HepG2 (cell line): ENCODE measurements around the gene UAP1L1. TPM values are rescaled to one million over a fixed set of nuclear protein-coding genes. Genes with fewer than 3 reads are reported as not detected.

ENCODE experiments used
- ATAC-seq: fragments of 200-7000 bp; cut with Tn5 transposase; 3 replicates; pipeline ENCODE4 v1.9.1; 2020; ENCODE audit warnings: mild to moderate bottlenecking, moderate library complexity
- BruUV-seq: library from RNA; stranded (reverse); fragments of 400-500 nt; replicated peaks from 2 replicates; lab custom pipeline; 2021; lab: Mats Ljungman, UMichigan
- CTCF ChIA-PET: fragments of 300-600 bp; formaldehyde crosslinking; extraction: SDS; loops from one replicate; lab custom pipeline; 2021; ENCODE audit warnings: low total read pairs, inconsistent platforms, low intra/inter-chr PET ratio; lab: Yijun Ruan, JAX
- POLR2A ChIA-PET: fragments of 350-600 bp; sonication (Branson Sonifier 250); formaldehyde crosslinking; loops from one replicate; lab custom pipeline; 2020; ENCODE audit warnings: antibody characterized with exemption, inconsistent platforms; lab: Yijun Ruan, JAX
- DNase-seq: peaks from one replicate; pipeline ENCODE4 v3.0.0-alpha.2; 2015; ENCODE audit warnings: low spot score
- FAIRE-seq: peaks from 3 replicates; lab custom pipeline; 2011; peaks lifted over from hg19 to GRCh38; lab: Jason Lieb, UNC
- H2AFZ ChIP-seq: one replicate; pipeline ENCODE4 v1.6.1; 2011; ENCODE audit warnings: low read length, inconsistent platforms
- H3K27ac ChIP-seq: fragments of 300-600 bp; 3 replicates; pipeline ENCODE4 v1.8.0; 2011; ENCODE audit warnings: mixed run types, mild to moderate bottlenecking, mixed read lengths, low read length, inconsistent platforms; ENCODE audit not compliant: insufficient read depth; ENCODE audit errors: extremely low read length
- H3K27me3 ChIP-seq, 2 experiments: fragments of 200-600 bp in 1 of 2; 2 replicates in 1 of 2; 3 replicates in 1 of 2; pipeline versions ENCODE4 v1.6.0 to v1.8.0; 2011; ENCODE audit warnings: low read length in 2 of 2, mild to moderate bottlenecking in 2 of 2, moderate library complexity in 2 of 2, inconsistent platforms in 1 of 2; ENCODE audit not compliant: insufficient read depth in 2 of 2, control insufficient read depth in 1 of 2
- H3K36me3 ChIP-seq, 2 experiments: fragments of 200-600 bp in 1 of 2; replicated peaks in 1 of 2; 2 replicates in 1 of 2; 3 replicates in 1 of 2; pipeline versions ENCODE4 v1.5.1 to v1.8.0; 2011; ENCODE audit warnings: low read length in 2 of 2, inconsistent platforms in 1 of 2; ENCODE audit not compliant: insufficient read depth in 2 of 2, control insufficient read depth in 1 of 2
- H3K4me1 ChIP-seq: 2 replicates; pipeline ENCODE4 v1.5.1; 2012; ENCODE audit warnings: low read length, inconsistent platforms; ENCODE audit not compliant: insufficient read depth
- H3K4me2 ChIP-seq: 2 replicates; pipeline ENCODE4 v1.6.0; 2011; ENCODE audit warnings: low read depth, low read length, inconsistent platforms
- H3K4me3 ChIP-seq, 3 experiments: fragments of 200-600 bp in 1 of 3; sonication (generic), shearing (Covaris generic) in 1 of 3; replicated peaks in 1 of 3; 2 replicates each; pipeline ENCODE4 v1.5.1; 2011 to 2016; ENCODE audit warnings: low read length in 3 of 3, inconsistent platforms in 2 of 3, low read depth in 2 of 3, mild to moderate bottlenecking in 2 of 3, control low read depth in 1 of 3, mixed read lengths in 1 of 3; ENCODE audit not compliant: insufficient read depth in 1 of 3
- H3K79me2 ChIP-seq: one replicate; pipeline ENCODE4 v1.6.1; 2011; ENCODE audit warnings: low read length, inconsistent platforms; ENCODE audit not compliant: insufficient read depth
- H3K9ac ChIP-seq: 2 replicates; pipeline ENCODE4 v1.6.0; 2011; ENCODE audit warnings: mild to moderate bottlenecking, low read depth, low read length, inconsistent platforms; ENCODE audit not compliant: insufficient read depth
- H3K9me3 ChIP-seq: 2 replicates; pipeline ENCODE4 v1.5.1; 2012; ENCODE audit warnings: mild to moderate bottlenecking, low read length
- H4K20me1 ChIP-seq: 2 replicates; pipeline ENCODE4 v1.6.0; 2011; ENCODE audit warnings: inconsistent platforms, mild to moderate bottlenecking, low read length, moderate library complexity; ENCODE audit not compliant: insufficient read depth
- EP300 ChIP-seq, 3 experiments: sonication (generic) in 1 of 3; formaldehyde crosslinking in 1 of 3; IDR thresholded peaks; 2 replicates each; pipeline versions ENCODE4 v1.5.1 to v1.6.1; 2011 to 2020; ENCODE audit warnings: low read depth in 2 of 3, low read length in 2 of 3, borderline replicate concordance in 1 of 3, improper control_type of control experiment in 1 of 3, mild to moderate bottlenecking in 1 of 3, missing genetic modification reagents in 1 of 3, moderate library complexity in 1 of 3
- HMG20B ChIP-seq: conservative IDR thresholded peaks from 2 replicates; pipeline ENCODE4 v1.6.1; 2016; ENCODE audit warnings: missing genetic modification reagents, missing compliant biosample characterization
- NR2C2 ChIP-seq: sonication (generic); formaldehyde crosslinking; IDR thresholded peaks from 2 replicates; pipeline ENCODE4 v1.4.0; 2020; ENCODE audit warnings: missing genetic modification reagents, mild to moderate bottlenecking, moderate library complexity, borderline replicate concordance
- TBX2 ChIP-seq: sonication (generic); formaldehyde crosslinking; IDR thresholded peaks from 2 replicates; pipeline ENCODE4 v1.5.0; 2020; ENCODE audit warnings: missing genetic modification reagents, mild to moderate bottlenecking, borderline replicate concordance
- ZBTB20 ChIP-seq: sonication (generic); formaldehyde crosslinking; IDR thresholded peaks from 2 replicates; pipeline ENCODE4 v1.8.1; 2023; ENCODE audit warnings: missing genetic modification reagents, low read depth, mild to moderate bottlenecking, borderline replicate concordance
- ZFP90 ChIP-seq: sonication (generic); formaldehyde crosslinking; IDR thresholded peaks from 2 replicates; pipeline ENCODE4 v1.8.0; 2022; ENCODE audit warnings: missing genetic modification reagents, mild to moderate bottlenecking, inconsistent platforms, borderline replicate concordance
- whole genome bisulfite sequencing: methylation state at CpG from one replicate; pipeline ENCODE4 v1.1.6; 2017; ENCODE audit warnings: low lambda C conversion rate; 5-methylcytosine and 5-hydroxymethylcytosine counted together
- in situ Hi-C: cut with HindIII; loops from 2 replicates; pipeline ENCODE4 v1.10.0; 2017; ENCODE audit warnings: low pct_unique_long_range_greater_than_20kb; ENCODE audit not compliant: extremely low pct_ligation_motif_present
- intact Hi-C: fragments of 100-400 bp; cut with micrococcal nuclease; formaldehyde crosslinking; loops from one replicate; pipeline ENCODE4 v1.10.0; 2022; ENCODE audit not compliant: unreplicated experiment
- polyA plus RNA-seq, 8 experiments: library from polyadenylated mRNA; depleted of rRNA in 3 of 8; stranded (reverse) in 7 of 8; unstranded in 1 of 8; fragments of >200 nt; fragmentation: Illumina TruSeq in 4 of 8; extraction: Trizol in 4 of 8; gene quantifications; 2 replicates each; pipeline versions ENCODE4 v1.2.1 to v1.2.3, GENCODE V29; 2011 to 2016; ENCODE audit warnings: low read depth in 4 of 8, missing spikeins in 1 of 8, mixed read lengths in 1 of 8; ENCODE audit not compliant: insufficient read depth in 1 of 8
- total RNA-seq, 5 experiments: library from RNA; depleted of rRNA; stranded (reverse); fragments of >200 nt; fragmentation: Illumina TruSeq; extraction: Trizol; gene quantifications; 2 replicates each; pipeline ENCODE4 v1.2.3, GENCODE V29; 2016; ENCODE audit warnings: low read depth in 1 of 5
- TF ChIP-seq, protein P1 (sequence below): sonication (generic); formaldehyde crosslinking; IDR thresholded peaks from 2 replicates; pipeline ENCODE4 v1.9.0; 2021; ENCODE audit warnings: missing genetic modification reagents, borderline replicate concordance
- TF ChIP-seq, protein P2 (sequence below): sonication (generic); formaldehyde crosslinking; IDR thresholded peaks from 2 replicates; pipeline ENCODE4 v1.4.0; 2020; ENCODE audit warnings: missing genetic modification reagents, borderline replicate concordance

Gene UAP1L1
- total and polyA plus RNA-seq, 2 of the 13 experiments (the other 11 are each of a cell fraction or from before 2014, with no cell fraction given) = 5.4 to 6.4 TPM

DNA sequence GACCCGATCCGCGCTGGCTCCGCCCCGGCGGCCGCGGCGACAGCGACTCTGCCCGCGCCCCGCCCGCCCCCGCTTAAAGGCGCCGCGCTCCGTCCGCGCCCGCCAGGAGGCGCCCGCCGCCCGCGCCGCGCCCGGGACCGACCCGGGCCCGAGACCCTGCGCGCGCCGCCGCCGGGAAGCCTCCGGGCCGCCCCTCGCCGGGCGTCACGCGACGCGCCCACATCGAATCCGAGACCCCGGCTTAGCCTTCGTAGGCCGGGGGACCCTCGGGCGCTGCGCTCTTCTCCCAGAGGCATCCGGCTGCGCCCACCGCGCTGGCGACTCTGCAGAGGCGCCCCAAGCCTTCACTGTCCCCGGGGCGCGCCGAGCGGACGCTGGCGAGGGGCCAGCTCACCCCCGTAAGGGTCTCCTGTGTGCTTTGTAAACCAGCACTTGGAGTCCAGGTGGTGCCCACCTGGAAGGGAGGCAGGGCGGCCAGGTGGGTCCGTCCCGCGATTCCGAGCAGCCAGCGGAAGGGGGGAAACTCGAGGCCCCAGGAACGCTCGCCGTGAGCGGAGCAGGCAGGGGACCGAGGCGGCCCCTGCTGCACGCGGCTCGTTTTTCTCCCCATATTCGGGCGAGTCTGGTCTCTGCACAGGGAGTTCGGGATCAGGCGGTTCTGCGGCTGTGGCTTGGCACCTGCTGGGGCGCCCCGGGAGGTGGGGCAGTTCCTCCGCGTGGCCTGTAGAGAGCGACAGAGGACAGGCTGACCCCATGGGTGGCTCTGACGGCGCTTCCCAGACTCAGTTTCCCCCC, 48.9 kb upstream of the UAP1L1 start (continued):
- no peak; the same call in 1 of the 2 replicates for TF ChIP-seq ZBTB20
- TF ChIP-seq EP300 (IDR thresholded peaks at IDR 0.05; ENCODE audit: low read depth in 2 of 2, low read length in 2 of 2) = no peak
- TF ChIP-seq EP300 (CRISPR knock-in tag; IDR thresholded peaks at IDR 0.05; ENCODE audit: borderline replicate concordance) = no peak
- TF ChIP-seq TBX2 (CRISPR knock-in tag) = no peak
- TF ChIP-seq ZFP90 (CRISPR knock-in tag) = 0 out of 2 replicates have a peak, but pooled peaks have one; percentile 49
- no peak for TF ChIP-seq HMG20B (CRISPR knock-in tag)
- TF ChIP-seq, all 625 proteins: peak for 41

DNA sequence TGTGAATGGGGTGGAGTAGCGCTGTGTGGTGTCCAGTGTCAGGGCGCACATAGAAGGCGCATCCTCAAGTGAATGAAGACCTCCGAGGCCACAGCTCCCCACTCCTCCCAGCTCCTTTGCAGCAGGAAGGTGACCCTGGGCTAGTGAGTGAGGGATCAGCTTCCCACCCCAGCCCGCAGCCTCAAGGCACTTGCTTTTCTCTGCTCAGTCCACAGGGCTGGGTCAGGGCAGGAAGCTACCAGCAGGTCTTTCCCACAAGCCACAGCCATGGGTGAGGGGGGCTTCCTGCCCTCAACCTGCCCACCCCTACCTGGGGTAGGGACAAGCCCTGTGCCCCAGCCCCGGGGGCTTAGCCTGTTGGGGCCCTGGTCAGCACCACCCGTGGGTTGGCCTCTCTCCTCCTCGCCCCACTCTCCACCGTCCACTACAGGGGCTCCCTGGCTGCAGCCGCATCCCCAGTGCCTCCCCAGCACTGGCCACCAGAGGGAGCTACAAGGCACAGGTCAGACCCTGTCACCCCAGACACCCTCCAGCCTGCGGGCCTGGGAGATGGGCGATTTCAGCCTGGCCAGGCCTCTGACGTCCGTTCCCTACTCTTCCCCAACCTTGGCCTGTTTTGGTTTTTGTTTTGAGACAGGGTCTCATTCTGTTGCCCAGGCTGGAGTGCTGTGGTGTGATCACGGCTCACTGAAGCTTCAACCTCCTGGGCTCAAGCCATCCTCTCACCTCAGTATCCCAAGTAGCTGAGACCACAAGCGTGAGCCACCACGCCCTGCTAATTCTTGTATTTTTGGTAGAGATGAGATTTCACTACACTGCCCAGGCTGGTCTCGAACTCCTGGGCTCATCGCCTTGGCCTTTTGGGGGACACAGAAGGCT, 48.0 kb upstream of the UAP1L1 start:
- H3K27me3 ChIP-seq = peaks cover 0 to 19% of the 10 kb centered on the region in 2 experiments; a peak in 2 of 5 replicates
- in situ Hi-C loops = no loop called here
- peaks cover 83% of the 10 kb centered on the region for H3K4me1 ChIP-seq
- H3K4me3 ChIP-seq = peak overlapping the region in 1 of 3 experiments; percentile 78; a peak in 2 of 6 replicates
- peak overlapping the region; percentile 57; the same call in 1 of the 2 replicates for H3K9ac ChIP-seq
- no peaks in the 10 kb centered on the region for H3K36me3 ChIP-seq
- H3K9me3 ChIP-seq = no peaks in the 10 kb centered on the region
- CTCF ChIA-PET = interaction anchor here (1.1 to 1.2 kb wide), 3 partner anchors 26 to 81 kb away, joined by 3 to 4 read pairs (median 4); no protein-coding TSS in a partner anchor
- no peak overlapping the region for H2AFZ ChIP-seq
- FAIRE-seq (peak; percentile 34), ATAC-seq (peak; percentile 79), DNase-seq (peak; percentile 54)
- 22% methylated on average over 9 of the region's 19 CpGs for WGBS
- no peaks in the 10 kb centered on the region for H3K79me2 ChIP-seq
- no TSS peak for BruUV-seq
- H3K27ac ChIP-seq = no peak overlapping the region
- intact Hi-C loops = no loop called here
- no peaks in the 10 kb centered on the region for H4K20me1 ChIP-seq
- H3K4me2 ChIP-seq = peak overlapping the region; percentile 95
- POLR2A ChIA-PET = interaction anchor here (0.6 to 1.4 kb wide), 9 partner anchors 26 to 81 kb away, joined by 3 to 6 read pairs (median 4); partner anchors contain the start of genes CLIC3, MAN1B1, PAXX and SAPCD2
- TF ChIP-seq, protein P1, sequence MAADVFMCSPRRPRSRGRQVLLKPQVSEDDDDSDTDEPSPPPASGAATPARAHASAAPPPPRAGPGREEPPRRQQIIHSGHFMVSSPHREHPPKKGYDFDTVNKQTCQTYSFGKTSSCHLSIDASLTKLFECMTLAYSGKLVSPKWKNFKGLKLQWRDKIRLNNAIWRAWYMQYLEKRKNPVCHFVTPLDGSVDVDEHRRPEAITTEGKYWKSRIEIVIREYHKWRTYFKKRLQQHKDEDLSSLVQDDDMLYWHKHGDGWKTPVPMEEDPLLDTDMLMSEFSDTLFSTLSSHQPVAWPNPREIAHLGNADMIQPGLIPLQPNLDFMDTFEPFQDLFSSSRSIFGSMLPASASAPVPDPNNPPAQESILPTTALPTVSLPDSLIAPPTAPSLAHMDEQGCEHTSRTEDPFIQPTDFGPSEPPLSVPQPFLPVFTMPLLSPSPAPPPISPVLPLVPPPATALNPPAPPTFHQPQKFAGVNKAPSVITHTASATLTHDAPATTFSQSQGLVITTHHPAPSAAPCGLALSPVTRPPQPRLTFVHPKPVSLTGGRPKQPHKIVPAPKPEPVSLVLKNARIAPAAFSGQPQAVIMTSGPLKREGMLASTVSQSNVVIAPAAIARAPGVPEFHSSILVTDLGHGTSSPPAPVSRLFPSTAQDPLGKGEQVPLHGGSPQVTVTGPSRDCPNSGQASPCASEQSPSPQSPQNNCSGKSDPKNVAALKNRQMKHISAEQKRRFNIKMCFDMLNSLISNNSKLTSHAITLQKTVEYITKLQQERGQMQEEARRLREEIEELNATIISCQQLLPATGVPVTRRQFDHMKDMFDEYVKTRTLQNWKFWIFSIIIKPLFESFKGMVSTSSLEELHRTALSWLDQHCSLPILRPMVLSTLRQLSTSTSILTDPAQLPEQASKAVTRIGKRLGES (CRISPR knock-in tag) = no peak
- TF ChIP-seq, protein P2, sequence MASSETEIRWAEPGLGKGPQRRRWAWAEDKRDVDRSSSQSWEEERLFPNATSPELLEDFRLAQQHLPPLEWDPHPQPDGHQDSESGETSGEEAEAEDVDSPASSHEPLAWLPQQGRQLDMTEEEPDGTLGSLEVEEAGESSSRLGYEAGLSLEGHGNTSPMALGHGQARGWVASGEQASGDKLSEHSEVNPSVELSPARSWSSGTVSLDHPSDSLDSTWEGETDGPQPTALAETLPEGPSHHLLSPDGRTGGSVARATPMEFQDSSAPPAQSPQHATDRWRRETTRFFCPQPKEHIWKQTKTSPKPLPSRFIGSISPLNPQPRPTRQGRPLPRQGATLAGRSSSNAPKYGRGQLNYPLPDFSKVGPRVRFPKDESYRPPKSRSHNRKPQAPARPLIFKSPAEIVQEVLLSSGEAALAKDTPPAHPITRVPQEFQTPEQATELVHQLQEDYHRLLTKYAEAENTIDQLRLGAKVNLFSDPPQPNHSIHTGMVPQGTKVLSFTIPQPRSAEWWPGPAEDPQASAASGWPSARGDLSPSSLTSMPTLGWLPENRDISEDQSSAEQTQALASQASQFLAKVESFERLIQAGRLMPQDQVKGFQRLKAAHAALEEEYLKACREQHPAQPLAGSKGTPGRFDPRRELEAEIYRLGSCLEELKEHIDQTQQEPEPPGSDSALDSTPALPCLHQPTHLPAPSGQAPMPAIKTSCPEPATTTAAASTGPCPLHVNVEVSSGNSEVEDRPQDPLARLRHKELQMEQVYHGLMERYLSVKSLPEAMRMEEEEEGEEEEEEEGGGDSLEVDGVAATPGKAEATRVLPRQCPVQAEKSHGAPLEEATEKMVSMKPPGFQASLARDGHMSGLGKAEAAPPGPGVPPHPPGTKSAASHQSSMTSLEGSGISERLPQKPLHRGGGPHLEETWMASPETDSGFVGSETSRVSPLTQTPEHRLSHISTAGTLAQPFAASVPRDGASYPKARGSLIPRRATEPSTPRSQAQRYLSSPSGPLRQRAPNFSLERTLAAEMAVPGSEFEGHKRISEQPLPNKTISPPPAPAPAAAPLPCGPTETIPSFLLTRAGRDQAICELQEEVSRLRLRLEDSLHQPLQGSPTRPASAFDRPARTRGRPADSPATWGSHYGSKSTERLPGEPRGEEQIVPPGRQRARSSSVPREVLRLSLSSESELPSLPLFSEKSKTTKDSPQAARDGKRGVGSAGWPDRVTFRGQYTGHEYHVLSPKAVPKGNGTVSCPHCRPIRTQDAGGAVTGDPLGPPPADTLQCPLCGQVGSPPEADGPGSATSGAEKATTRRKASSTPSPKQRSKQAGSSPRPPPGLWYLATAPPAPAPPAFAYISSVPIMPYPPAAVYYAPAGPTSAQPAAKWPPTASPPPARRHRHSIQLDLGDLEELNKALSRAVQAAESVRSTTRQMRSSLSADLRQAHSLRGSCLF (CRISPR knock-in tag) = no peak
- no peak for TF ChIP-seq NR2C2
